ENCODE results near the gene PAQR5. TPM values are rescaled to one million over a fixed set of nuclear protein-coding genes. Genes with fewer than 3 reads are reported as not detected.

PAQR5 gene
- 3.8 and 3.9 TPM in 2 replicates for total RNA-seq (2014; rRNA removed; shearing (Covaris generic))

GRCh38 chr15:69298697-69299441 lies at the start of gene PAQR5:
Gene PAQR5, plus strand, starts transcription at chr15:69298912. Its CDS starts 61,169 bp downstream, at chr15:69360081.
- peak within 1 kb of the TSS; percentile 55 for H3K4me3 ChIP-seq (ENCODE audit: insufficient read depth, low read depth, low read length)
- H3K36me3 ChIP-seq (replicated peaks; ENCODE audit: control insufficient read depth, insufficient read depth, low read length), result no peaks in the 10 kb centered on the region
- peak; percentile 92 for DNase-seq
- H3K27me3 ChIP-seq (ENCODE audit: control insufficient read depth, insufficient read depth, low read length), result peaks cover 38% of the 10 kb centered on the region

GRCh38 chr15:69253156-69253555 lies 45.6 kb upstream of the PAQR5 start:
- Histone ChIP-seq H3K4me3 (ENCODE audit: insufficient read depth, low read depth, low read length) (no peak overlapping the region), H3K36me3 (replicated peaks; ENCODE audit: control insufficient read depth, insufficient read depth, low read length) (no peaks in the 10 kb centered on the region), H3K27me3 (ENCODE audit: control insufficient read depth, insufficient read depth, low read length) (no peaks in the 10 kb centered on the region)
- DNase-seq, result no peak

- no peaks in the 10 kb centered on the region for H3K27me3 ChIP-seq (ENCODE audit: control insufficient read depth, insufficient read depth, low read length)
- peak; percentile 28 for DNase-seq
- H3K36me3 ChIP-seq (replicated peaks; ENCODE audit: control insufficient read depth, insufficient read depth, low read length), result no peaks in the 10 kb centered on the region
- H3K4me3 ChIP-seq (ENCODE audit: insufficient read depth, low read depth, low read length), result no peak overlapping the region
Measured at GRCh38 chr15:69265347-69265955, 33.3 kb upstream of the PAQR5 start.

GRCh38 chr15:69271217-69271616 lies 27.5 kb upstream of the PAQR5 start:
- Histone ChIP-seq H3K36me3 (replicated peaks; ENCODE audit: control insufficient read depth, insufficient read depth, low read length) (no peaks in the 10 kb centered on the region), H3K4me3 (ENCODE audit: insufficient read depth, low read depth, low read length) (no peak overlapping the region), H3K27me3 (ENCODE audit: control insufficient read depth, insufficient read depth, low read length) (no peaks in the 10 kb centered on the region)
- peak; percentile 33 for DNase-seq

GRCh38 chr15:69272139-69272538 lies 26.6 kb upstream of the PAQR5 start:
- no peaks in the 10 kb centered on the region for H3K27me3 ChIP-seq (ENCODE audit: control insufficient read depth, insufficient read depth, low read length)
- peak; percentile 30 for DNase-seq
- no peak overlapping the region for H3K4me3 ChIP-seq (ENCODE audit: insufficient read depth, low read depth, low read length)
- no peaks in the 10 kb centered on the region for H3K36me3 ChIP-seq (replicated peaks; ENCODE audit: control insufficient read depth, insufficient read depth, low read length)

GRCh38 chr15:69272891-69273290 lies 25.8 kb upstream of the PAQR5 start:
- H3K36me3 ChIP-seq (replicated peaks; ENCODE audit: control insufficient read depth, insufficient read depth, low read length), result no peaks in the 10 kb centered on the region
- DNase-seq, result peak; percentile 13
- no peaks in the 10 kb centered on the region for H3K27me3 ChIP-seq (ENCODE audit: control insufficient read depth, insufficient read depth, low read length)
- H3K4me3 ChIP-seq (ENCODE audit: insufficient read depth, low read depth, low read length), result no peak overlapping the region

GRCh38 chr15:69275074-69275670 lies 23.5 kb upstream of the PAQR5 start:
- H3K4me3 ChIP-seq (ENCODE audit: insufficient read depth, low read depth, low read length), result no peak overlapping the region
- no peak for DNase-seq

GRCh38 chr15:69275933-69276560 lies 22.7 kb upstream of the PAQR5 start:
- no peak for DNase-seq
- H3K4me3 ChIP-seq (ENCODE audit: insufficient read depth, low read depth, low read length), result no peak overlapping the region
- H3K27me3 ChIP-seq (ENCODE audit: control insufficient read depth, insufficient read depth, low read length), result no peaks in the 10 kb centered on the region
- H3K36me3 ChIP-seq (replicated peaks; ENCODE audit: control insufficient read depth, insufficient read depth, low read length), result no peaks in the 10 kb centered on the region

More at GRCh38 chr15:69275074-69275670, 23.5 kb upstream of the PAQR5 start:
- Histone ChIP-seq H3K27me3 (ENCODE audit: control insufficient read depth, insufficient read depth, low read length) (no peaks in the 10 kb centered on the region), H3K36me3 (replicated peaks; ENCODE audit: control insufficient read depth, insufficient read depth, low read length) (no peaks in the 10 kb centered on the region)

- H3K4me3 ChIP-seq (ENCODE audit: insufficient read depth, low read depth, low read length), result no peak overlapping the region
- no peaks in the 10 kb centered on the region for H3K27me3 ChIP-seq (ENCODE audit: control insufficient read depth, insufficient read depth, low read length)
- H3K36me3 ChIP-seq (replicated peaks; ENCODE audit: control insufficient read depth, insufficient read depth, low read length), result no peaks in the 10 kb centered on the region
- DNase-seq, result no peak
Measured at GRCh38 chr15:69277316-69277715, 21.4 kb upstream of the PAQR5 start.

GRCh38 chr15:69279636-69280035 lies 19.1 kb upstream of the PAQR5 start:
- no peak overlapping the region for H3K4me3 ChIP-seq (ENCODE audit: insufficient read depth, low read depth, low read length)
- DNase-seq, result no peak
- H3K36me3 ChIP-seq (replicated peaks; ENCODE audit: control insufficient read depth, insufficient read depth, low read length), result no peaks in the 10 kb centered on the region
- H3K27me3 ChIP-seq (ENCODE audit: control insufficient read depth, insufficient read depth, low read length), result no peaks in the 10 kb centered on the region

GRCh38 chr15:69280783-69281182 lies 17.9 kb upstream of the PAQR5 start:
- no peak for DNase-seq
- Histone ChIP-seq H3K27me3 (ENCODE audit: control insufficient read depth, insufficient read depth, low read length) (no peaks in the 10 kb centered on the region), H3K4me3 (ENCODE audit: insufficient read depth, low read depth, low read length) (no peak overlapping the region), H3K36me3 (replicated peaks; ENCODE audit: control insufficient read depth, insufficient read depth, low read length) (no peaks in the 10 kb centered on the region)

- Histone ChIP-seq H3K27me3 (ENCODE audit: control insufficient read depth, insufficient read depth, low read length) (no peaks in the 10 kb centered on the region; the same call in 1 of the 2 replicates), H3K36me3 (replicated peaks; ENCODE audit: control insufficient read depth, insufficient read depth, low read length) (no peaks in the 10 kb centered on the region), H3K4me3 (ENCODE audit: insufficient read depth, low read depth, low read length) (no peak overlapping the region)
- no peak for DNase-seq
Measured at GRCh38 chr15:69282104-69282743, 16.5 kb upstream of the PAQR5 start.

- H3K36me3 ChIP-seq (replicated peaks; ENCODE audit: control insufficient read depth, insufficient read depth, low read length), result no peaks in the 10 kb centered on the region
- H3K4me3 ChIP-seq (ENCODE audit: insufficient read depth, low read depth, low read length), result no peak overlapping the region
- DNase-seq, result no peak
- H3K27me3 ChIP-seq (ENCODE audit: control insufficient read depth, insufficient read depth, low read length), result no peaks in the 10 kb centered on the region; the same call in 1 of the 2 replicates
Measured at GRCh38 chr15:69285834-69286233, 12.9 kb upstream of the PAQR5 start.

- DNase-seq, result no peak
- Histone ChIP-seq H3K27me3 (ENCODE audit: control insufficient read depth, insufficient read depth, low read length) (no peaks in the 10 kb centered on the region; the same call in 1 of the 2 replicates), H3K4me3 (ENCODE audit: insufficient read depth, low read depth, low read length) (no peak overlapping the region), H3K36me3 (replicated peaks; ENCODE audit: control insufficient read depth, insufficient read depth, low read length) (no peaks in the 10 kb centered on the region)
Measured at GRCh38 chr15:69288011-69288410, 10.7 kb upstream of the PAQR5 start.
